HG02759 (cell line): ENCODE results near the gene UTP4.
"Not testable (repeated sequence)": the region's sequence is repeated elsewhere in the genome, so short reads cannot be mapped to it uniquely, and the experiment has no call there.

Experiments used
- ATAC-seq: cut with Tn5 transposase; IDR thresholded peaks from one replicate; pipeline ENCODE4 v1.9.1; 2021; ENCODE audit warnings: mild to moderate bottlenecking, moderate library complexity; ENCODE audit not compliant: unreplicated experiment

UTP4 gene

GRCh38 chr16:69109486-69110270 lies 22.8 kb upstream of the UTP4 start:
- ATAC-seq = no peak

GRCh38 chr16:69110406-69110805 lies 22.0 kb upstream of the UTP4 start:
- ATAC-seq = no peak

DNA sequence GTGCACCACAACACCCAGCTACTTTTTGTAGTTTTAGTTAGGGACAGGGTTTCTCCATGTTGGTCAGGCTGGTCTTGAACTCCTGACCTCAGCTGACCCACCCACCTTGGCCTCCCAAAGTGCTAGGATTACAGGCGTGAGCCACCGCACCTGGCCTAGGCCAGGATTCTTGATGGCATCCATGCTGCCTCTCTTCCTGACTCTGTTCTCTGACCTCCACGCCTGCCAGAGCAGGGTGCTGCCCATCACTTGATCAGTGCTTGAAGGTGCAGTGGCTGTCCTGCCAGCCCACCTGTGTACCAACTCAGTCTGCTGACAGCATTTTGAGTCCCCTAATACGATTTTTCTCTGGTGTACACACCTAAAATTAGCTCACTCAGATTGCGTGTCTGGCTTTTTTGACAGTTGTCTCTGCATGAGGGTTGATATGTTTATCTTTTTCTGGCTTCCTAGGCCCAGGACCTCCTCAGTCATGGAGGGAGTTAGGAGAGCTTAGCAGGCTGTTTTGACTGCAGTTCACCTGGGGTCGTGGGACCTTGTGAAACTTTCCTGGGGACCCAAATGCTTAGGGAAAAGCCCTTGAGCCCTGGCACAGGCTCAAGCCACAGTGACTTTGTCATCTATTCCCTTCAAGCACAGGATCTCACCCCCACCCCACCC lies 21.1 kb upstream of the UTP4 start:
- no peak for ATAC-seq

DNA sequence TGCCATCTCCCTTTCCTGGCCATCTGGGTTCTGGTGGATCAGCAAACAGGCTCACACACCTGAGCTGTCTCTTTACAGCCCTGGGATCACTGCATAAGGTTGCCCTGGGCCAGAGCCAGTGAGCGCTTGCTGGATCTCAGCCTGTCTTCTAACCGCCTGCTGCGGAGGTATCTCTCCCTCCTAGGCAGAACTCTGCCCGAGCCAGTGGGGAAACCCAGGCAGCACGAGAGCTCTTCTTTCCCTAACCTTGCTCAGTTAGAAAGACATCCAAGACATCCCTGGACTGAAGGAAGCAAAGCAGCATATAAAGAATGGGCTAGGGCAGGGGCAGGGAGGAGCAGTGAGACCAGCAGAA lies 20.6 kb upstream of the UTP4 start:
- no peak for ATAC-seq

DNA sequence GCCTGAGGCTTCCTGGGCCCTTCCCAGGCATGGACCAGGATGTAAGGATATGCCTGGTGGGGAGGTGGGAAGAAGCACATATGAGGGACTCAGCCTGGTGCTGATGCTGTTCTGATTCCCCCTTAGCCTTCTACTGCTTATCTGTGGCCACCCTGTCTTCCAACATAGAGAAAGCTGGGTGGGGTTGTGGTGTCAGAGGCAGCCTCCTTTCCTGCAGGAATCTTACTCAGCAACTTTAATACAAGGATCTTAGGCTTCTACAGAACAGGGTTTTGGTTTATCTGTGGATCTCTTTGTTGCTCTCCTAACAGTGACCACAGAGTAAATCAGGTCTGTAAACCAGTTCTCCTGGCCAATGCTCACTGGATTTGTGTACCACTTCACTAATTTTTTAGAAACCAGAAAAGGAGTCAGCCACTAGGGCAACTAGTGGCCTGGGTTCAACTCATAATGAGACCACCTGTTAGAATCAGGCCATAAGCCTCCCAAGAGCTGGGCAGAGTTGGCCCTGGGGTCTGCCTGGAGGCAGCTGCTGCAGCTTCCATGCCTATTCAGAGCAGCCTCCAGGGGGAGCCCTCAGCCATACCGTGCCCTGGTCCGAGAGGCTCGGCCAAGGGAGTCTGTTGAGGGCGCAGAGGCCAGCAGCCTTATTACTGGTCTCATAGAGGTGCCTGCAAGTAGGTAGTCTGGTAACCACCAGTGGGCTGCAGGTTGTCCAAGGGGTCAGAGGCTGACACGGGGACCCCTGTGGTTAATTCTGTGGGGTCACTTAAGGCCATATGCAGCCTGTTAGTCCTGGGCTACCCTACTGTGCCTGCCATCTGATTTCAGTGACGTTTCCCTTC lies 19.9 kb upstream of the UTP4 start:
- no peak for ATAC-seq

GRCh38 chr16:69113216-69113615 lies 19.2 kb upstream of the UTP4 start:
- no peak for ATAC-seq

GRCh38 chr16:69114346-69114975 lies 18.0 kb upstream of the UTP4 start:
- ATAC-seq = no peak

DNA sequence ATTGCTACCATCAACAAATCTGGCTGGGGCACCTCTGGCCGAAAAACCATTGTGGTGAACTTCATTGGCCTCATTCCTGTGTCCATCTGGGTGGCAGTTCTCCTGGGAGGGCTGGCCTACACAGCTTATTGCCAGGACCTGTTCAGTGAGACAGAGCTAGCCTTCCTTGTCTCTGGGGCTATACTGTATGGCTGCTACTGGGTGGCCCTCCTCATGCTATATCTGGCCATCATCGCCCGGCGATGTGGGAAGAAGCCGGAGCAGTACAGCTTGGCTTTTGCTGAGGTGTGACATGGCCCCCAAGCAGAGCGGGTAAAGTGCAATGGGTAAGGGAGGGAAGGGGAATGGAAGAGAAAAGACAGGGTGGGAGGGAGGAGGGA lies 17.5 kb upstream of the UTP4 start:
- ATAC-seq = no peak

DNA sequence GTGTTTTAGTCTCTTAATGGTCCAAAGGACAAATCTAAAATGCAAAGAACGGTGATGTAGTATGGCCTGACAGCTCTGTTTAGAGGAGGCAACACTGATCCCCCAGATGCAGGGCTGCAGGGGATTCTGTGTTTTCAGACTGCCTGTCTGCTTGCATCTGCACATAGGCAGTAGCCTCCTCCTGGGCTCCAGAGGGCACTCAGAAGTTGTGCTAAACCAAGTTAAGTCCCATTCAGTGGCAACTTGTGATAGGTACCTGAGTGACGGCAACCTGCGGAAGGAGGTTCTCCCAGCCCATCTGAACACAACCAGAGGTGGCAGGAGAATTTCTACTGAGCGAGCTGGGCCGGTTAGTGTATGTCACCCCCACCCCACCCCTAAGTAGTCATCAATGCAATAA lies 17.1 kb upstream of the UTP4 start:
- ATAC-seq = no peak

DNA sequence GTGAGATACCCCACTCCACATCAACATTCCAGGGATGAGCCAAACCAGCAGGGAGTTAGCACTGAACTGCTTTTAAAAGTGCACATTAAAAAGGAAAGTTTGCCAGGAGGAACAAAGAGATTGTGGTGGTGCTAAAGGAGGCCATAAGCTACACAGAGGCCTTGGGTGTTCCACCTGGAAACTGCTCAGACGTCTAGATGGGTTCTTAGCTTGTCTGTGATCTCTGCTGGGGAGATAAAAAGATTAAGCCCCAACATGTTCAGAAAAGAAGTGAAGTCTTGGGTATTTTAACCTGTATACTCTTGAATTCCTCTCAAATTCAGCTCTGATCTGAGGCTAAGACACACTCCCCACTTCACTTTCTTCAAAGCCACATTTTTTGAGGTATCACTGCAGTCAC lies 16.6 kb upstream of the UTP4 start:
- ATAC-seq = no peak

DNA sequence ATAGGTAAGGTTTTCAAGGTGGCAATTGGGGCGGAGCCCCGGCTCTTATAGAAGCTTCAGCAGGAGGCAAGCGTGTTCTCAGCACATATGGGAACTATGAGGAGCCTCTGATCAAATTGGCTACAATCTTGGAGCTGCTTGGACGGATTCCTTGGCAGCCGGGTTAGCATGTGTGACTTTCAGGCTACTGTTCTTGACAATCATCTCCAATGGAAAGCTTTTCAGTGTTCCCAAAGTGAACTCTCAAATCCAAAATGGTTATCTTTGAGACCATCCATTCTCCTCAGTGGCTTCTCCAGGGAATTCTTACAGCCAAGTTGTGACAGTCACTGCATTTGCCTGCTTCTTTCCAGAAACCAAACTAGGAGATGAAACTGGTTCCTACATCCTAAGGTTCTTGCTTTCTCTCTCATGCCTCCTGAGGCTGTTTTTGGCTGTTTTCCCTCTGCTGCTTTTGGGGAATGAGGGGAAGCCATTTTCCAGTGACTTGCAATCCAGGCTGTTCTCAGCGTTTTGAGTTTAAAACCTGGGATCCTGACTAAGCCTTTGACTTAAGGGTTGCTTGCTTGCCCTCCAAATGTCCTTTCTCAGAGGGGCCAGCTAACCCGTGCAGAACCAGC lies 16.1 kb upstream of the UTP4 start:
- ATAC-seq = no peak

GRCh38 chr16:69116906-69117305 lies 15.5 kb upstream of the UTP4 start:
- no peak for ATAC-seq

GRCh38 chr16:69118468-69118867 lies 14.0 kb upstream of the UTP4 start:
- no peak for ATAC-seq

DNA sequence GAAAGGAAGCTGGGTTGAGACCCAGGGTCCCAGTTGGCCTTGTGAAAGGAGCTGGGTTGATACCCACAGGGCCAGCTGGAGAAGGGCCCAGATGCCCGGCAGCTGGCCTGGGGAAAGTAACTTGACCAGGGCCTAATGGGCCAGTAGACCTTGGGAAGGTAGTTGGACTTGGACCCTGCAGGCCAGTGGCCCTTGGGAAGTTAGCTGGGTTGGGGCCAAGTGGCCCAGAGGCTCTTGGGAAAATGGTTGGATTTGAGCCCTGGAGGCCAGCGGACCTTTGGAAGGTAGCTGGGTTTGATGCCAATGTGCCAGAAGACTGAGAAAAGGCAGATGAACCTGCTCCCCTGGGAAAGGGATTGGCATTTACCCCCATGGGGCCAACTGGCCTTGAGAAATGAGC lies 13.5 kb upstream of the UTP4 start:
- no peak for ATAC-seq

- no peak for ATAC-seq
Observed at GRCh38 chr16:69119536-69119935, 12.9 kb upstream of the UTP4 start.

- no peak for ATAC-seq
Observed at GRCh38 chr16:69120096-69120664, 12.3 kb upstream of the UTP4 start.

GRCh38 chr16:69123910-69124309 lies 8.5 kb upstream of the UTP4 start:
- ATAC-seq = no peak

- ATAC-seq = not testable (repeated sequence)
Observed at GRCh38 chr16:69124406-69124805, 8.0 kb upstream of the UTP4 start.

- ATAC-seq = not testable (repeated sequence)
Observed at GRCh38 chr16:69124961-69125360, 7.5 kb upstream of the UTP4 start.

DNA sequence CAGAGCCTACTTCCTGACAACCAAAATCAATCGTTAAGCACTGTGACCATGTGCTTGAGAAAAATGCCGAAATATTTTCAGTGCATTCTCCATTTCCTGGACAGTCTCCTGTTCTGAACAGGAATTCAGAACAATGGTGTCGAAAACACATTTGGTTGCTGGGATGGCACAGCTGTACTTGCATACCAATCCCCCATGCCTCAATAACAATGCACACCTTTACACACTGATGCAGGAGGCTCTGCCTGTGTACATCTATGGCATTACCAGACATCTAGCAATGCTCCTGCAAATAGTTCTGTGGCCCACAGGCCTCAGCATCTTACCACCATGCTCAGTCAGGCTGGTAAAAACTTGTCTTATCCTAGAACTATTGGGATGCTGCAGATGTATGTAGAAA lies 6.2 kb upstream of the UTP4 start:
- no peak for ATAC-seq

DNA sequence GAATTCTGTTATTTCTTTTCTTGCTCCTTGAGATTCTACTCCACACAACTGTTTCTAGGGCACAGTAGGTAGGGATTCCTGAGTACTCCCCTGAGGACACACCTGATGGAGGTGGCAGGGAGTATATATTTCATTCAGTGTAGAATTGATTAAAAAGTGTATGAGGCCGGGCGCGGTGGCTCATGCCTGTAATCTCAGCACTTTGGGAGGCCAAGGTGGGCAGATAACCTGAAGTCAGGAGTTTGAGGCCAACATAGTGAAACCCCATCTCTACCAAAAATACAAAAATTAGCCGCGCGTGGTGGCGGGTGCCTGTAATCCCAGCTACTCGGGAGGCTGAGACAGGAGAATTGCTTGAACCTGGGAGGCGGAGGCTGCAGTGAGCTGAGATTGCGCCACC lies 5.6 kb upstream of the UTP4 start:
- not testable (repeated sequence) for ATAC-seq
